Sigmoid colon (tissue), 7 donors: Measurements from ENCODE around the gene OR10G7. TPM values are rescaled to one million over a fixed set of nuclear protein-coding genes. Genes with fewer than 3 reads are reported as not detected.

ENCODE experiments used
- DNase-seq: peaks from one replicate; pipeline ENCODE4 v3.0.0-alpha.2; 2019
- H3K27ac ChIP-seq, 4 donors: fragments of 200-600 bp; sonication (generic); one replicate each; pipeline ENCODE4 v1.5.1; 2016 to 2019; ENCODE audit warnings: mild to moderate bottlenecking in 1 of 4
- H3K27me3 ChIP-seq, 3 donors: fragments of 200-600 bp; sonication (generic); one replicate each; pipeline ENCODE4 v1.5.1; 2019; ENCODE audit warnings: mild to moderate bottlenecking in 1 of 3
- H3K36me3 ChIP-seq, 4 donors: fragments of 200-600 bp; sonication (generic); one replicate each; pipeline ENCODE4 v1.5.1; 2016 to 2019
- H3K4me1 ChIP-seq, 4 donors: fragments of 200-600 bp; sonication (generic); one replicate each; pipeline ENCODE4 v1.5.1; 2017 to 2019
- H3K4me3 ChIP-seq, 4 donors: fragments of 200-600 bp; sonication (generic); one replicate each; pipeline ENCODE4 v1.5.1; 2017 to 2019; ENCODE audit warnings: mild to moderate bottlenecking in 2 of 4, moderate library complexity in 1 of 4
- H3K9me3 ChIP-seq, 4 donors: fragments of 200-600 bp in 3 of 4; sonication (generic) in 3 of 4; one replicate each; pipeline versions ENCODE4 v1.5.1 to v1.6.1; 2013 to 2019
- EP300 ChIP-seq, 4 donors: sonication (generic); formaldehyde crosslinking; IDR thresholded peaks; one replicate each; pipeline ENCODE4 v1.6.1; 2017; ENCODE audit warnings: antibody characterized with exemption in 4 of 4
- POLR2A ChIP-seq, 2 donors: fragments of 450-650 bp; IDR thresholded peaks; one replicate each; pipeline ENCODE4 v1.6.1; 2016; ENCODE audit warnings: antibody characterized with exemption in 2 of 2, mild to moderate bottlenecking in 2 of 2, moderate library complexity in 2 of 2
- POLR2AphosphoS5 ChIP-seq, 4 donors: sonication (generic); formaldehyde crosslinking; IDR thresholded peaks; one replicate each; pipeline ENCODE4 v1.6.1; 2017; ENCODE audit warnings: antibody characterized with exemption in 4 of 4
- WGBS, 2 donors: extraction: QIAGEN DNeasy Blood & Tissue Kit; methylation state at CpG; one replicate each; pipeline ENCODE4 v1.1.7; 2013; 5-methylcytosine and 5-hydroxymethylcytosine counted together
- intact Hi-C: fragments of 100-400 bp; cut with DNase I; formaldehyde crosslinking; loops from one replicate; pipeline ENCODE4 v1.15.1; 2023
- polyA plus RNA-seq, 3 donors: library from polyadenylated mRNA; stranded (reverse); fragments of 200-250 nt; gene quantifications; one replicate each; pipeline ENCODE4 v1.2.3, GENCODE V29; 2013
- total RNA-seq, 4 donors: library from RNA; depleted of rRNA; stranded (reverse); fragments of >200 nt; gene quantifications; one replicate each; pipeline ENCODE4 v1.1.0, GENCODE V29; 2016
- TF ChIP-seq, protein P1 (sequence below), 4 experiments: fragments of 450-650 bp in 3 of 4; fragments of 200-600 bp in 1 of 4; IDR thresholded peaks; one replicate each; pipeline ENCODE4 v1.5.1; 2016 to 2019; ENCODE audit warnings: antibody characterized with exemption in 4 of 4, mild to moderate bottlenecking in 3 of 4, moderate library complexity in 2 of 4
- donor health status: healthy with polysubstance abuse.
- donor health status: Bipolar disorder and iron deficiency.
- donor health status: healthy.

Gene OR10G7
- total and polyA plus RNA-seq, 7 donors = not detected

DNA sequence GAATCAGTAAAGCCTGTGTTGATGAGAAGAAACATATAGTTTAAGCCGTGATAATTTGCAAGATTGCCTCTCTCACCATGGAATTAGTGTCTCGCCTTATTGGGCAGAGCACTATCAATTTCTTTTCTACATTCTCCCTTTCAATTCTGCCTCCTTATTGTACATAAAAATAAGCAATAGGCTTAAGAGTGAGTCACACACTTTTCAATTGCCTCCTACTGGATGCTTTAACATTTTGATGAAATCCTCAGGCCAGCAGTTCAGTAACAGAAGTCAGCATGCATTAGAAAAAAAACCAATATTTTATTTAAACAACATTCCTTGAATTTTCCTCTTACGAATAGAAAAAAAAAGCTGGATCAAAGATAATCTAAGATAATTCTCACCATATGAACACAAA, 40.4 kb upstream of the OR10G7 start:
- no peak for DNase-seq
- Histone ChIP-seq H3K9me3 (no peaks in the 10 kb centered on the region), H3K36me3 (no peaks in the 10 kb centered on the region), H3K4me3 (no peak overlapping the region), H3K27me3 (peaks cover 0 to 15% (median 0%) of the 10 kb centered on the region in 3 donors), H3K4me1 (peaks cover 0 to 2% (median 0%) of the 10 kb centered on the region in 4 donors), H3K27ac (no peak overlapping the region)
- whole genome bisulfite sequencing, 2 donors = 88% methylated on average over 3 of the region's 3 CpGs
- TF ChIP-seq EP300 (IDR thresholded peaks at IDR 0.05) = no peak
- no peak for TF ChIP-seq POLR2A (IDR thresholded peaks at IDR 0.05)
- TF ChIP-seq, protein P1, sequence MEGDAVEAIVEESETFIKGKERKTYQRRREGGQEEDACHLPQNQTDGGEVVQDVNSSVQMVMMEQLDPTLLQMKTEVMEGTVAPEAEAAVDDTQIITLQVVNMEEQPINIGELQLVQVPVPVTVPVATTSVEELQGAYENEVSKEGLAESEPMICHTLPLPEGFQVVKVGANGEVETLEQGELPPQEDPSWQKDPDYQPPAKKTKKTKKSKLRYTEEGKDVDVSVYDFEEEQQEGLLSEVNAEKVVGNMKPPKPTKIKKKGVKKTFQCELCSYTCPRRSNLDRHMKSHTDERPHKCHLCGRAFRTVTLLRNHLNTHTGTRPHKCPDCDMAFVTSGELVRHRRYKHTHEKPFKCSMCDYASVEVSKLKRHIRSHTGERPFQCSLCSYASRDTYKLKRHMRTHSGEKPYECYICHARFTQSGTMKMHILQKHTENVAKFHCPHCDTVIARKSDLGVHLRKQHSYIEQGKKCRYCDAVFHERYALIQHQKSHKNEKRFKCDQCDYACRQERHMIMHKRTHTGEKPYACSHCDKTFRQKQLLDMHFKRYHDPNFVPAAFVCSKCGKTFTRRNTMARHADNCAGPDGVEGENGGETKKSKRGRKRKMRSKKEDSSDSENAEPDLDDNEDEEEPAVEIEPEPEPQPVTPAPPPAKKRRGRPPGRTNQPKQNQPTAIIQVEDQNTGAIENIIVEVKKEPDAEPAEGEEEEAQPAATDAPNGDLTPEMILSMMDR (IDR thresholded peaks at IDR 0.05) = no peak
- no peak for TF ChIP-seq POLR2AphosphoS5 (IDR thresholded peaks at IDR 0.05)
- intact Hi-C loops = no loop called here

DNA sequence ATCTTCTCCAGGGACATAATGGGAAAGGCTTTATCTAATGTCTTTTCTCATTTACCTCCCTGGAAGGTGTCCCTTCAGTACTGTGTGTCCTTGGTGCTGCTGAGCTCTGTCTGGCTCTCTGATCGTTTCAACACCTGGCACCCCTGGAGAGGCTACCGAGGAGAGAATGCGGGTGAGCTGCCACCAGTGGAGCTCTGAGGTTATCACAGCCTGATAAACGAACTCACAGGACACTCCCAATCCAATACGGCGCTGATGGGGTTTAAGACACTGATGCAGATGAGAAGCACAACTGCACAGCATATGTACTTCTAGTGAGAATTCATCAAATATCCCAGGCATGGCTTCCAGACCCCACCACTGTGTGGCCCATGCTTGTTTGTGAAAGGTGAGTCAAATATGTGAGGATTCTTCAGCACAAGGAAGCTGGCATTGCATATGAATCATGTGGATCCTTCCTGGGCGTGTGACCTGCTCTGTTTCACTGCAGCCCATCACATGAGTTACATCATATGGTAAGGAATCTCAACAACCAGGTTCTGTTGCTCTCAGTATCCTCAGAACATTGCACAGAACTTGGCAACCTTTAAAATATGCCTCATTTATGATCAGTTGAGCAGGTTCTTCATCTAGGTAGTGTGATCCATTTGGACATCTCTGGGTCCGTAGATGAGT, 39.3 kb upstream of the OR10G7 start:
- peaks cover 0 to 25% (median 7%) of the 10 kb centered on the region in 3 donors for H3K27me3 ChIP-seq
- no peak overlapping the region for H3K4me3 ChIP-seq
- no peak overlapping the region for H3K27ac ChIP-seq
- H3K4me1 ChIP-seq = peaks cover 0 to 10% (median 8%) of the 10 kb centered on the region in 4 donors
- no peak for DNase-seq
- 81 to 84% methylated on average over 8 of the region's 8 CpGs for WGBS, 2 donors
- no peaks in the 10 kb centered on the region for H3K36me3 ChIP-seq
- TF ChIP-seq, protein P1 (IDR thresholded peaks at IDR 0.05) = no peak
- TF ChIP-seq POLR2A (IDR thresholded peaks at IDR 0.05) (no peak), EP300 (IDR thresholded peaks at IDR 0.05) (no peak), POLR2AphosphoS5 (IDR thresholded peaks at IDR 0.05) (no peak)
- intact Hi-C loops = no loop called here
- no peaks in the 10 kb centered on the region for H3K9me3 ChIP-seq

DNA sequence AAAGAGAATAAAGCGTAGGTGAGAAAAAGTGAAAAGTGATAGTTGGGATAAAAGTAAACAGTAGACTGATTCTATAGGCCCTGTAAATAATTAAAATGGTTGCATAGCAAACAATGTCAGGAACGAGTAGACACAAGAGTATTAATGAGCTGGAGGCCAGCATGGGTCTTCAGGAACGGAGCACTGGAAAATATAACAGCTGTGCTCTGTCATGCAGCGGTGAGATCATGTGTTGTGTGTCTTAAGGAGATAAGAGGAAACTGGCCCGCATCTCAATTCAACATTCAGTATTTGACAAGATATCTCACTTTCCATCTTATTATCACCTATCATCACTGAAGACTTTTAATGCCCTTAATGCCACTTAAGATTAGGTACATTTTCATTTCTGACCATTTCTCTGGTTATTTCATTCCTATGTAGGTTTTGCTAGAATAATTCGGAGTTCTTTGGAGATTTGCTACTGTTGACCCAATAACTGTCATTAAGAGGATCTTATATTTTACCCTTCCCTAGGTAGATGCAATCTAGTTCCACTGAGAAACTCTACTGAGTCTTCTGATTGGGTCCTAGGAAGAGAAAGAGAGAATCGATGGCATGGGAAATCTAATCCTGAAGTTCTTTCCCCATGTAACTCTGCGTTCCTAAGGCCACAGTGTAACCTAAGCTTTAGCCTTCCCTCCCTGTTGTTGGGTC, 38.7 kb upstream of the OR10G7 start:
- TF ChIP-seq, protein P1 (IDR thresholded peaks at IDR 0.05) = no peak
- TF ChIP-seq EP300 (IDR thresholded peaks at IDR 0.05) (no peak), POLR2AphosphoS5 (IDR thresholded peaks at IDR 0.05) (no peak), POLR2A (IDR thresholded peaks at IDR 0.05) (no peak)
- Histone ChIP-seq H3K4me1 (peaks cover 0 to 10% (median 8%) of the 10 kb centered on the region in 4 donors), H3K9me3 (no peaks in the 10 kb centered on the region), H3K27me3 (peaks cover 0 to 26% (median 7%) of the 10 kb centered on the region in 3 donors), H3K4me3 (no peak overlapping the region), H3K27ac (no peak overlapping the region), H3K36me3 (no peaks in the 10 kb centered on the region)
- DNase-seq = no peak
- intact Hi-C loops = no loop called here
- 82 to 85% methylated on average over 8 of the region's 8 CpGs for WGBS, 2 donors

DNA sequence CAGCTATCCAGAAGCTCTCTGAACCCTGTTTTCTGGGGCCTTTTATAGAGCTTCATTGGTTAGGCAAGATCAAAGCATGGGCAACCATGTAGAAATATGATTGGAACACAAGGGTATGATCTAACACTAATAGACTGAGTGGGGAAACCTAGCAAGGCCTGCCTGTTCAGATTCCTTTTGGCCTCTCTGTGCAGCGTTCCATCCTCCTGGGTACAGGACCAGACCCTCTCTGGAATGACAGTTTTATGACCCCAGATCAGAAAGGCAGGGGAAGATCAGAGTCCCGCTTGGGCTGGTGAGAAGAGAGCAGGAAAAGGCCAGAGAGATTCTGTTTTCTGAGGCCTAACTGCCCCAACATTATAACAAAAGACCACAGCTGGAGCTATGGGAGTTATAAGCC, 37.5 kb upstream of the OR10G7 start:
- peaks cover 0 to 26% (median 7%) of the 10 kb centered on the region in 3 donors for H3K27me3 ChIP-seq

More for the DNA sequence above, 37.5 kb upstream of the OR10G7 start:
- Histone ChIP-seq H3K4me3 (no peak overlapping the region), H3K27ac (no peak overlapping the region), H3K36me3 (no peaks in the 10 kb centered on the region), H3K4me1 (peaks cover 0 to 10% (median 8%) of the 10 kb centered on the region in 4 donors), H3K9me3 (no peaks in the 10 kb centered on the region)
- intact Hi-C loops = no loop called here
- TF ChIP-seq, protein P1 (IDR thresholded peaks at IDR 0.05) = no peak
- TF ChIP-seq EP300 (IDR thresholded peaks at IDR 0.05) = no peak
- TF ChIP-seq POLR2A (IDR thresholded peaks at IDR 0.05) = no peak
- no peak for TF ChIP-seq POLR2AphosphoS5 (IDR thresholded peaks at IDR 0.05)
- WGBS, 2 donors = 86 to 91% methylated on average over 2 of the region's 2 CpGs
- no peak for DNase-seq
